H1 (cell line): ENCODE measurements around the gene PARM1. TPM values are rescaled to one million over a fixed set of nuclear protein-coding genes. Genes with fewer than 3 reads are reported as not detected.
A peak's percentile ranks its signal among the peaks of the same experiment; 100 is the strongest.

Experiments
- CTCF ChIA-PET: fragments of 300-600 bp; sonication (Branson Sonifier 250); formaldehyde crosslinking; loops from one replicate; lab custom pipeline; 2021; ENCODE audit not compliant: partially characterized antibody; lab: Charles Lee
- POLR2A ChIA-PET: fragments of 300-600 bp; sonication (Branson Sonifier 250); formaldehyde crosslinking; loops from one replicate; lab custom pipeline; 2021; ENCODE audit warnings: inconsistent platforms; ENCODE audit not compliant: partially characterized antibody; lab: Charles Lee
- DNase-seq, 2 experiments: peaks; one replicate each; pipeline versions ENCODE4 v3.0.0 to v3.0.0-alpha.2; 2010 to 2022; ENCODE audit warnings: low spot score in 2 of 2, low read depth in 1 of 2, mixed read lengths in 1 of 2
- FAIRE-seq: peaks from 2 replicates; lab custom pipeline; 2011; peaks lifted over from hg19 to GRCh38; lab: Jason Lieb, UNC
- H2AFZ ChIP-seq: 2 replicates; pipeline ENCODE4 v1.8.1; 2012; ENCODE audit warnings: low read length, inconsistent platforms
- H2AK5ac ChIP-seq: 2 replicates; pipeline ENCODE4 v1.6.1; 2013; ENCODE audit warnings: low read depth, low read length
- H2BK120ac ChIP-seq: replicated peaks from 2 replicates; pipeline ENCODE3; 2013; ENCODE audit warnings: low read depth, low read length, inconsistent platforms
- H2BK12ac ChIP-seq: 2 replicates; pipeline ENCODE4 v1.6.1; 2013; ENCODE audit warnings: low read depth, low read length
- H2BK15ac ChIP-seq: 2 replicates; pipeline ENCODE4 v1.6.1; 2013; ENCODE audit warnings: low read length
- H2BK20ac ChIP-seq: 2 replicates; pipeline ENCODE4 v1.6.1; 2013; ENCODE audit warnings: low read length
- H2BK5ac ChIP-seq: 2 replicates; pipeline ENCODE4 v1.6.1; 2013; ENCODE audit warnings: low read depth, low read length
- H3K14ac ChIP-seq: 2 replicates; pipeline ENCODE4 v1.6.1; 2013; ENCODE audit warnings: inconsistent platforms; ENCODE audit not compliant: insufficient read length
- H3K18ac ChIP-seq: 2 replicates; pipeline ENCODE4 v1.6.1; 2013; ENCODE audit warnings: low read length; ENCODE audit errors: extremely low read depth
- H3K23ac ChIP-seq: 2 replicates; pipeline ENCODE4 v1.6.1; 2013; ENCODE audit warnings: inconsistent platforms; ENCODE audit not compliant: insufficient read length
- H3K23me2 ChIP-seq: 2 replicates; pipeline ENCODE4 v1.6.1; 2013; ENCODE audit warnings: low read depth, low read length
- H3K27ac ChIP-seq: 2 replicates; pipeline ENCODE4 v1.6.1; 2011; ENCODE audit warnings: low read depth, low read length, inconsistent platforms
- H3K27me3 ChIP-seq, 4 experiments: replicated peaks in 1 of 4; 1 replicate in 1 of 4; 2 replicates in 3 of 4; pipeline versions ENCODE4 v1.6.1 to v1.8.1; 2011 to 2013; ENCODE audit warnings: low read length in 3 of 4, mild to moderate bottlenecking in 3 of 4, inconsistent platforms in 2 of 4, mixed read lengths in 2 of 4, moderate library complexity in 1 of 4; ENCODE audit not compliant: control insufficient read depth in 3 of 4, insufficient read depth in 3 of 4; ENCODE audit errors: extremely low read depth in 1 of 4
- H3K36me3 ChIP-seq, 4 experiments: 2 replicates each; pipeline versions ENCODE4 v1.6.1 to v1.8.1; 2011 to 2013; ENCODE audit warnings: mild to moderate bottlenecking in 4 of 4, low read length in 3 of 4, moderate library complexity in 2 of 4, control low read depth in 1 of 4, inconsistent platforms in 1 of 4; ENCODE audit not compliant: insufficient read depth in 4 of 4, control insufficient read depth in 2 of 4
- H3K4ac ChIP-seq: replicated peaks from 2 replicates; pipeline ENCODE3; 2013; ENCODE audit warnings: low read length, low read depth, mixed read lengths, inconsistent platforms; ENCODE audit not compliant: insufficient read length
- H3K4me1 ChIP-seq, 4 experiments: replicated peaks in 1 of 4; 1 replicate in 1 of 4; 2 replicates in 3 of 4; pipeline versions ENCODE4 v1.6.1 to v1.8.1; 2011 to 2013; ENCODE audit warnings: low read length in 3 of 4, inconsistent platforms in 2 of 4, mixed read lengths in 1 of 4; ENCODE audit not compliant: insufficient read depth in 4 of 4, control insufficient read depth in 3 of 4
- H3K4me2 ChIP-seq, 2 experiments: 2 replicates each; pipeline versions ENCODE4 v1.6.1 to v1.8.1; 2011 to 2013; ENCODE audit warnings: low read depth in 2 of 2, low read length in 2 of 2, control low read depth in 1 of 2, inconsistent platforms in 1 of 2, mild to moderate bottlenecking in 1 of 2; ENCODE audit not compliant: insufficient read depth in 1 of 2
- H3K4me3 ChIP-seq, 4 experiments: fragments of 200-600, 300-600 bp in 1 of 4; sonication (generic), shearing (Covaris generic), sonication (Bioruptor Twin) in 1 of 4; 2 replicates each; pipeline versions ENCODE4 v1.5.1 to v1.8.1; 2011 to 2016; ENCODE audit warnings: low read length in 4 of 4, low read depth in 3 of 4, control low read depth in 2 of 4, inconsistent platforms in 2 of 4, mild to moderate bottlenecking in 2 of 4, mixed read lengths in 1 of 4, moderate library complexity in 1 of 4; ENCODE audit not compliant: insufficient read depth in 2 of 4; ENCODE audit errors: extremely low read depth in 1 of 4
- H3K56ac ChIP-seq: replicated peaks from 2 replicates; pipeline ENCODE3; 2013; ENCODE audit warnings: low read depth, mild to moderate bottlenecking, mixed read lengths, low read length, inconsistent platforms; ENCODE audit not compliant: insufficient read length
- H3K79me1 ChIP-seq: 2 replicates; pipeline ENCODE4 v1.6.1; 2013; ENCODE audit warnings: low read depth, low read length, control low read depth
- H3K79me2 ChIP-seq, 2 experiments: 2 replicates each; pipeline versions ENCODE4 v1.6.1 to v1.8.1; 2012 to 2013; ENCODE audit warnings: low read length in 2 of 2, mild to moderate bottlenecking in 2 of 2, inconsistent platforms in 1 of 2; ENCODE audit not compliant: insufficient read depth in 2 of 2, control insufficient read depth in 1 of 2
- H3K9ac ChIP-seq, 4 experiments: replicated peaks in 1 of 4; 1 replicate in 1 of 4; 2 replicates in 3 of 4; pipeline versions ENCODE4 v1.6.1 to v1.8.1; 2011 to 2013; ENCODE audit warnings: low read depth in 3 of 4, low read length in 3 of 4, control low read depth in 2 of 4, mild to moderate bottlenecking in 2 of 4, moderate library complexity in 2 of 4, inconsistent platforms in 1 of 4; ENCODE audit errors: extremely low read depth in 1 of 4
- H3K9me3 ChIP-seq, 2 experiments: 2 replicates each; pipeline versions ENCODE4 v1.6.1 to v1.8.1; 2012 to 2013; ENCODE audit warnings: mild to moderate bottlenecking in 2 of 2, moderate library complexity in 2 of 2, control low read depth in 1 of 2, inconsistent platforms in 1 of 2, low read depth in 1 of 2, low read length in 1 of 2, mixed read lengths in 1 of 2; ENCODE audit not compliant: insufficient read depth in 2 of 2
- H4K20me1 ChIP-seq, 2 experiments: replicated peaks in 1 of 2; 2 replicates each; pipeline versions ENCODE3 to v1.8.1; 2011 to 2013; ENCODE audit warnings: inconsistent platforms in 2 of 2, low read length in 2 of 2, mild to moderate bottlenecking in 1 of 2; ENCODE audit not compliant: insufficient read depth in 2 of 2, control insufficient read depth in 1 of 2
- H4K5ac ChIP-seq: 2 replicates; pipeline ENCODE4 v1.6.1; 2013; ENCODE audit warnings: low read length, low read depth, mixed read lengths, inconsistent platforms; ENCODE audit not compliant: insufficient read length
- H4K8ac ChIP-seq: 2 replicates; pipeline ENCODE4 v1.8.0; 2013; ENCODE audit warnings: mild to moderate bottlenecking, moderate library complexity, low read length, inconsistent platforms; ENCODE audit not compliant: insufficient read depth; ENCODE audit errors: extremely low read depth
- H4K91ac ChIP-seq: replicated peaks from 2 replicates; pipeline ENCODE3; 2013; ENCODE audit warnings: low read length, mixed read lengths, inconsistent platforms; ENCODE audit not compliant: insufficient read length
- ASH2L ChIP-seq: fragments of 200-600, 300-600 bp; sonication (generic); IDR thresholded peaks from one replicate; pipeline ENCODE4 v1.7.1; 2017; ENCODE audit warnings: low read length
- CREB1 ChIP-seq: IDR thresholded peaks from 2 replicates; pipeline ENCODE4 v1.6.1; 2012; ENCODE audit warnings: inconsistent platforms
- KDM4A ChIP-seq: IDR thresholded peaks from one replicate; pipeline ENCODE4 v1.7.1; 2012; ENCODE audit warnings: low read depth, mild to moderate bottlenecking, moderate library complexity, low read length, inconsistent platforms; ENCODE audit not compliant: severe bottlenecking
- WGBS, 2 experiments: shearing (Covaris generic) in 1 of 2; methylation state at CpG; one replicate each; pipeline versions ENCODE4 v1.1.6 to v1.1.7; 2013 to 2015; ENCODE audit warnings: low lambda C conversion rate in 2 of 2, mixed read lengths in 2 of 2, inconsistent platforms in 1 of 2, low coverage in 1 of 2, missing lambda C conversion rate in 1 of 2; ENCODE audit not compliant: insufficient replicate concordance in 2 of 2, insufficient coverage in 1 of 2, insufficient read length in 1 of 2; ENCODE audit errors: extremely low coverage in 1 of 2, missing lambda C conversion rate in 1 of 2; 5-methylcytosine and 5-hydroxymethylcytosine counted together
- polyA plus RNA-seq, 7 experiments: library from polyadenylated mRNA; depleted of rRNA in 3 of 7; stranded (reverse) in 5 of 7; unstranded in 2 of 7; fragments of >200 nt in 5 of 7; fragments of 200-250 nt in 2 of 7; gene quantifications; 1 replicate in 5 of 7; 2 replicates in 1 of 7; 4 replicates in 1 of 7; pipeline versions ENCODE4 v1.2.1 to v1.2.3, GENCODE V29; 2011 to 2013; ENCODE audit warnings: missing spikeins in 2 of 7, mixed read lengths in 2 of 7
- total RNA-seq: library from RNA; stranded (reverse); fragmentation: NEBNext Ultra II Directional; extraction: Animal tissue kit (Norgen Biotek cat#: 25700); gene quantifications from 2 replicates; pipeline ENCODE4 v1.2.1, GENCODE V29; 2021

Gene PARM1
- total and polyA plus RNA-seq, 2 of the 8 experiments (the other 6 are each of a cell fraction or from before 2014, with no cell fraction given), result 2.0 to 5.3 TPM

- CTCF ChIA-PET, result interaction anchor here (1.2 to 1.6 kb wide), 4 partner anchors 11 to 242 kb away, joined by 3 to 7 read pairs (median 5); no protein-coding TSS in a partner anchor
- TF ChIP-seq CREB1, result no peak
- peak; percentile 32 for TF ChIP-seq ASH2L
- no peak for TF ChIP-seq KDM4A
These were observed 115.4 kb downstream of the PARM1 start for GRCh38 chr4:75048208-75048879.

More at GRCh38 chr4:75048208-75048879, 115.4 kb downstream of the PARM1 start:
- no peak overlapping the region for H2BK5ac ChIP-seq
- H4K20me1 ChIP-seq, result no peaks in the 10 kb centered on the region
- DNase-seq, result peak in 1 of 2 experiments; percentile 77
- no peak overlapping the region for H3K4me2 ChIP-seq
- no peak overlapping the region for H2BK20ac ChIP-seq
- H3K9me3 ChIP-seq, result no peaks in the 10 kb centered on the region
- H3K4ac ChIP-seq, result no peak overlapping the region
- H3K79me2 ChIP-seq, result no peaks in the 10 kb centered on the region
- H3K4me1 ChIP-seq, result peaks cover 0 to 6% (median 0%) of the 10 kb centered on the region in 4 experiments; a peak in 1 of 7 replicates
- no peak overlapping the region for H2BK12ac ChIP-seq
- no peaks in the 10 kb centered on the region for H3K23me2 ChIP-seq
- H2BK120ac ChIP-seq, result no peak overlapping the region
- no peak overlapping the region for H3K27ac ChIP-seq
- H3K9ac ChIP-seq, result no peak overlapping the region
- H3K56ac ChIP-seq, result no peak overlapping the region
- peak; percentile 50 for FAIRE-seq
- POLR2A ChIA-PET, result no interaction called here
- no peak overlapping the region for H4K91ac ChIP-seq
- WGBS, 2 experiments, result 65% methylated on average over 9 of the region's 9 CpGs; no CpG with 5 or more reads in 1 of the 2 experiments
- no peak overlapping the region for H2BK15ac ChIP-seq
- 0 out of 2 replicates have a peak overlapping the region, but pooled peaks have one; percentile 55 for H3K18ac ChIP-seq
- H3K27me3 ChIP-seq, result no peaks in the 10 kb centered on the region
- no peak overlapping the region for H3K14ac ChIP-seq
- peak overlapping the region; percentile 98 for H2AFZ ChIP-seq
- H4K5ac ChIP-seq, result no peak overlapping the region
- no peaks in the 10 kb centered on the region for H3K36me3 ChIP-seq
- H3K4me3 ChIP-seq, result no peak overlapping the region
- no peaks in the 10 kb centered on the region for H3K79me1 ChIP-seq
- no peak overlapping the region for H2AK5ac ChIP-seq
- H4K8ac ChIP-seq, result no peak overlapping the region
- no peak overlapping the region for H3K23ac ChIP-seq
